Hematopoietic multipotent progenitor cell treated with erythropoietin and hydrocortisone succinate and interleukin-3 and kit ligand, for 4 days (in vitro differentiated cells): Measurements from ENCODE around the gene PAMR1.
"Not testable (repeated sequence)": the region's sequence is repeated elsewhere in the genome, so short reads cannot be mapped to it uniquely, and the experiment has no call there.

Experiments used
- DNase-seq: peaks from one replicate; pipeline ENCODE4 v3.0.0-alpha.2; 2015

The PAMR1 gene, protein sequence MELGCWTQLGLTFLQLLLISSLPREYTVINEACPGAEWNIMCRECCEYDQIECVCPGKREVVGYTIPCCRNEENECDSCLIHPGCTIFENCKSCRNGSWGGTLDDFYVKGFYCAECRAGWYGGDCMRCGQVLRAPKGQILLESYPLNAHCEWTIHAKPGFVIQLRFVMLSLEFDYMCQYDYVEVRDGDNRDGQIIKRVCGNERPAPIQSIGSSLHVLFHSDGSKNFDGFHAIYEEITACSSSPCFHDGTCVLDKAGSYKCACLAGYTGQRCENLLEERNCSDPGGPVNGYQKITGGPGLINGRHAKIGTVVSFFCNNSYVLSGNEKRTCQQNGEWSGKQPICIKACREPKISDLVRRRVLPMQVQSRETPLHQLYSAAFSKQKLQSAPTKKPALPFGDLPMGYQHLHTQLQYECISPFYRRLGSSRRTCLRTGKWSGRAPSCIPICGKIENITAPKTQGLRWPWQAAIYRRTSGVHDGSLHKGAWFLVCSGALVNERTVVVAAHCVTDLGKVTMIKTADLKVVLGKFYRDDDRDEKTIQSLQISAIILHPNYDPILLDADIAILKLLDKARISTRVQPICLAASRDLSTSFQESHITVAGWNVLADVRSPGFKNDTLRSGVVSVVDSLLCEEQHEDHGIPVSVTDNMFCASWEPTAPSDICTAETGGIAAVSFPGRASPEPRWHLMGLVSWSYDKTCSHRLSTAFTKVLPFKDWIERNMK

GRCh38 chr11:35525501-35526175 lies at the start of gene PAMR1:
Gene PAMR1 (minus strand): TSS chr11:35525616. CDS start chr11:35525585, 31 bp downstream.
- DNase-seq = no peak

- DNase-seq = no peak
Measured at GRCh38 chr11:35571696-35572095, 46.3 kb upstream of the PAMR1 start.

DNA sequence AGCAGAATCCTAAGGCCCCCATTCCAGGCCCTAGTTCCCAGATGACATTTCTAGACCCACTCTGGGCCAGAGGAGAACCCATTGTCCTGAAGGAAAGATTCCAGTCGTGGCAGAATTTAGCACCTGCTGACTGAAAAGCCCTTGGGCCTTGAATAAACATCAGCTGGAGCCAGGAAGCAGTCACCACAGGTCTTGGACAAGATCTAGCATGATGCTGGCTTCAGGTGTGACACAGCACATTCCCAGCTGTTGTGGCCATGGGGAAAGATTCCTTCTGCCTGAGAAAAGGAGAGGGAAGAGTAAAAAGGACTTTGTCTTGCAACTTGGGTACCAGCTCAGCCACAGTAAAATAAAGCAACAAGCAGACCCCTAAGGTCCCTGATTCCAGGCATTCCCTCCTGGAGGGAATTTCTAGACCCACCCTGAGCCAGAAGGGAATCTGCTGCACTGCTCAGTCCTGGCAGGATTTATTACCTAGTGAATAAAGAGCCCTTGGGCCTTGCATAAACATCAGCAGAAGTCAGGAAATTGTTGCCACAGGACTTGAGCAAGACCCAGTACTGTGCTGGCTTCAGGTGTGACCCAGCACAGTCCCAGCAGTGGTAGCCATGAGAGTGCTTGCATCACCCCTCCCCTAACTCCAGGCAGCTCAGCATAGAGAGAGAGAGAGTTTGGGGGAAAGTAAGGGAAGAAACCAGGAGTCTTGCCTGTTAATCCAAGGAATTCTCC lies 42.5 kb upstream of the PAMR1 start:
- DNase-seq = no peak

DNA sequence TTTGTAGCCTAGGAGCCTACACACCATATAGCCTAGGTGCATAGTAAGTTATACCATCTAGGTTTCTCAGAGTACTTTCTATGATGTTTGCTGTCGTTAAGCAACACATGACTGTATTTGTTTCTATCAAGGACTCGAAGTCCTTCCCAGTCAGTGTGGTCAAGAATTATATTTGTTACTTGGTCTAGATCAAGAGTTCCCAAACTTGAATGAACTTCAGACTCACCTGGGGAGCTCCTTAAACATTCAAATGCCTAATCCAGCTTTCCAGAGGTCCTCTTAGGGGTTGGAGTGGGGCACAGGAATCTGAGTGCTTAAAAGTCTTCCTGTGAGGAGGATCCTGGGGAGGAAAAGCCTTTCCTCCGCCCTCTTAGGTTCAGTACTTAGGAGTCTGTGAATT lies 41.5 kb upstream of the PAMR1 start:
- DNase-seq = no peak

DNA sequence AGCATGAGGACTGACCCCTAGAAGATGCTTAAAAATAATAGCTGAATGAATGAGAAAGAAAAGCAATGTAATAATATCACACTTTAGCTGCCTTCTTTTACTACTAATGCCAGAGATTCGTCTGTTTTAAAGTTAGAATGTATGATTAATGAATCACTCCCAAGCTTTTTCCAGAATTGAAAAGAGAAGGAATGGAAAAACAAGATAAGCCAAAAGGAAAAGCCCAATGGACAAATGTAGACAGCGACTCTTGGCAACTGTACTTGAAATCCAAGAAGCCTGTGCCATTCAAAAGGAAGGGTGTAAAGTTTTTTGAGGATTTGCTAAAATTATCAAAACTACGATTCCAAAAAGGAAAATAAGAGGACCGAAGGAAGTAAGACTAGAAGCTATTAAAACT lies 40.8 kb upstream of the PAMR1 start:
- DNase-seq = no peak

DNA sequence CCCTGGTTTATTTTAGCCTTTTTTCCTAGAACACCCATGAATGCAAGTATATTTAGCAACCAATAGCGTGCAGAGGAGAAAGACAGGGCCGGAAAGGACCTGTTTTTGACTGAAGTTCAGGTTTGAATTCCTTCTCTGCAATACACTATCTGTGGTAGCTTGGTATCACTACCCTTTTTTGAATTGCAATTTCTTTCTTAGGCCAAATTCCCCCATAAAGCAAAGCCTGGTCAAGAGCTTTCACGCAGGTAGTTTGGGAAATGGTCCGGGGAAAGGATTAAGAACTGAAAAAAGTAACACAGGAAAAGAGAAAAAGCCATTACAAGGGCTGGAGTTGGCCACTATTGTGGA lies 38.8 kb upstream of the PAMR1 start:
- DNase-seq = no peak

DNA sequence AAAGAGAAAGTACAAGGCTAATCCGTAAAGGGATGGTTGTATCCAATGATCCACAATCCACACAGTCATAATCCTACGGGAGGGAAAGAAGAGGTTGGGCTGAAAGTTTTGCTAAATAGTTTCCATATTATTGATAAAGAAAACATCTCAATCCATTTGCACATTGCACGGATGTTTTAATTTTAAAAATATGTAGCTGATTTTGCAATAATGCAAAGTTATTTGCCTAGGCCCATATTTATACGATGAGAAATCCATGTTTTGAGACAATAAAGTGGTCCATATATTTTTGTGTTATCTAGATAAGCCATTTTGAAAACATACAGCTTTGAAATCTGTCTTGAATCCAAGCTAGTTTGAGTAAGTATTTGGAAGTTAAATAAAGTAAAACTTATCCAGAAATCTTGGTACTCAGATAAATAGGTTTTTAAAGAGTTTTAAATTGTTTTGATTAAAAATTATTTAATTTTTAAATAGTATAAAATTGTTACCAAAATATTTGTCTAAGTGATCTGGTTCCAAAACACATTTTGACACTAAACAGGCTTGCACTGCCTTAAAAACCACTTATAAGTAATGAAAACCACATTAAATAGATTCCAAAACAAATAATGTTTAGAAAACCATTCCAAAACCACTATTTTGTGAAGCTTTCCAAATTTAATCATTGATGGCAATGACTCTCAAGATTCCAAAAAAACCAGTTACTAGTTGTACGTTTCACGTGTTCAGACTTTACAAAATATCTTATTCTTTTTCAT lies 38.2 kb upstream of the PAMR1 start:
- DNase-seq = no peak

DNA sequence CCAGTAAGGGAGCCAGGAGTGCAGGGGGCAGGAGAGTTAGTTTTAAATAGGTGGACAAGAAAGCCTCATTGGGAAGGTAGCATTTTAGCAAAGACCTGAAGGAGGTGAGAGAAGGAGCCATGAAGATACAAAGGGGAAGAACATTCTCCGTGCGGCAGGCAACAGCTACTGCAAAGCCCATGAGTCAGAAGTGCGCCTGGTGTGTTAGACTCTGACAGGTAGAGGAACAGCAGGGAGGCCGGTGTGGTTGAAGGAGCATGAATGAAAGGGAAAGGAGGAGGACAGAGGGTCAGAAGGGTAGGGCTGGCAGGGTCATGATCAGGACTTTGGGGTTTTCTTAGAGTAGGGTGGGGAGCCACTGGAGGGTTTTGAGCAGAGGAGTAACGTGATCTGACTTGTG lies 34.5 kb upstream of the PAMR1 start:
- DNase-seq = no peak

- DNase-seq = no peak
Measured at GRCh38 chr11:35558513-35558912, 33.1 kb upstream of the PAMR1 start.

DNA sequence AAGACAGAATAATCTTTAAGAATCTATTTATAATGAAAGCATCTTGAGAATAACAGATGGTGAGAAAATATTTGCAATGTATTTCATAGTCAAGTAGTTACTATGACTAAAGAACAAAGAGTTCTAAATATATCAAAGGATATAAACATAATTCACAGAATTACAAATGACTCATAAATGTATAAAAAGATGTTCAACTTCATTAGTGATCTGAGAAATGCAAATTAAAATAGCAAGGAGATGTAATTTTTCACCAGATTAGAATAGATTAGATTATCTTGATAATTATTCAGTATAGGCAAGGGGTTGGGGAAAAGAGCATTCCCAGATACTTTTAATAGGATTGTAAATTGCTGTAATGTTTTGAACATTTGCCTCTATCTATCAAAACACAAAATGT lies 30.1 kb upstream of the PAMR1 start:
- DNase-seq = no peak

- DNase-seq = peak; percentile 3
Measured at GRCh38 chr11:35554491-35555437, 29.3 kb upstream of the PAMR1 start.

DNA sequence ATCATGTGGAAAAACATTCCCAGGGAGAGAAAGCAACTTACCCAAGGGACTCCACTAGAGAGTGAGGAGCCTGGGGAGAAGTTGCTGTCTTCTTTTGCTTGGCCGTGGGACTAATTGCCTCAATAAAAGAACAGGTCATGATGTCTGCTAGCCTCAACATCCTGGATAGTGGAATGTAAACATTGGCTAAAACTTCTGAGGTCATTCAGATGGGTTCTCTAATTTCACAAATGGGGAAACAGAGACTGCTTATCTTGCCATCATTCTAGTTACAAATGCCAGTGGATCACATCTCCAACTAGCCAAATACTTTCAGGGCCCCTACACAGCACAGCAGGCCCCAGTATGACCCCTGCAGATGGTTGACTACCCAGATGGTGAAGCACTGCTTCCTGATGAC lies 28.4 kb upstream of the PAMR1 start:
- DNase-seq = no peak

GRCh38 chr11:35553021-35553420 lies 27.6 kb upstream of the PAMR1 start:
- no peak for DNase-seq

DNA sequence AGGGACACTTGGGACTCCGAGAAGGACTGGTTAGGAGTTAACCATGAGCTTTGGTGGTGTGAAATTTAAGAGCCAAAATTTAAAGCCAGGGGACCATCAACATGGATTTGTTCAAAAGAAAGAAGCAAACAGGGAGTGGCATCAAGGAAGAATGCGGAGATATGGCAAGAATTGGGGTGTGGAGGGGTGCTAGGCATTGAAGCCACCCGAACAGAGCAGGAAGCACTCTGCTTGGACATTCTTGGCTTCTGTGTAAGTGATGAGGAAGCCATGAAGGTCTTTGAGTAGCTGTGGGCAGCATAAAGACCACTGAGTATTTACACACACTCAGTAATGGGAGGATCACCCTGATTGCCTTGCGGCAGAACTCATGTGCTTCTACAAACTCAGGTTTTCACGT lies 27.2 kb upstream of the PAMR1 start:
- DNase-seq = no peak

- DNase-seq = no peak
Measured at GRCh38 chr11:35550374-35551036, 25.1 kb upstream of the PAMR1 start.

- DNase-seq = no peak
Measured at GRCh38 chr11:35549787-35550186, 24.4 kb upstream of the PAMR1 start.

- no peak for DNase-seq
Measured at GRCh38 chr11:35548925-35549561, 23.6 kb upstream of the PAMR1 start.

DNA sequence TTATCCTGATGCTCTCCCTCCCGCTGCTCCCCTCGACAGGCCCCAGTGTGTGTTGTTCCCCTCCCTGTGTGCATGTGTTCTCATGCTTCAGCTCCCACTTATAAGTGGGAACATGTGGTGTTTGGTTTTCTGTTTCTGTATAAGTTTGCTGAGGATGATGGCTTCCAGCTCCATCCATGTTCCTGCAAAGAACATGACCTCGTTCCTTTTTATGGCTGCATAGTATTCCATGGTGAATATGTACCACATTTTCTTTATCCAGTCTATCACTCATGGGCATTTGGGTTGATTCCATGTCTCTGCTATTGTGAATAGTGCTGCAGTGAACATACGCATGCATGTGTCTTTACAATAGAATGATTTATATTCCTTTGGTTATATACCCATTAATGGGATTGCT lies 22.6 kb upstream of the PAMR1 start:
- not testable (repeated sequence) for DNase-seq

- DNase-seq = no peak
Measured at GRCh38 chr11:35546317-35546716, 20.9 kb upstream of the PAMR1 start.

GRCh38 chr11:35545391-35546003 lies 20.1 kb upstream of the PAMR1 start:
- no peak for DNase-seq
